Measurements from ENCODE around the gene LRMDA. TPM values are rescaled to one million over a fixed set of nuclear protein-coding genes. Genes with fewer than 3 reads are reported as not detected.

The LRMDA gene
- total RNA-seq, 4 donors from 2014 or later, result 1.5 to 15.7 (median 4.6) TPM

DNA sequence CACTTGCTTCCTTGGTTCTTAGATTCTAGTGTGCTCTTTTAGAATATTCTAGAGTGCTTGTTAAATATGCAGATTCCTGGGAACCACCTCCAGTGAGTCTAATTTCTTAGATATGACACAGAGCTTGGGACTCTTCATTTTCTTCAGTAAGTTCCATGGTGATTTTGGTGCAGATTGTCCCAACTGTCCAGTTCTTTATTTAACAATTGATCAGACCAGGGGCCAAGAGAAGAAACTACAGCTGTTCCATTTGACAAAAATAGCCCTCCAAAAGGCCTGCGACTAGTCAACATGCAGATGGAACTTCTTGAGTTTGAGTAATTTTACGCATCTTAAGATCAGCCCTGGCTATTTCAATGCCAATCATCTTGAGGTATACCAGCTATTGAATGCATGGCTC lies 760.7 kb downstream of the LRMDA start:
- H3K27ac ChIP-seq, result no peak overlapping the region
- intact Hi-C loops (cut with DNase I; ENCODE audit: low total_unique reads), result no loop called here
- H3K4me1 ChIP-seq, result no peaks in the 10 kb centered on the region
- H3K36me3 ChIP-seq, result no peaks in the 10 kb centered on the region
- H3K9me3 ChIP-seq, result no peaks in the 10 kb centered on the region
- TF ChIP-seq, protein P1, sequence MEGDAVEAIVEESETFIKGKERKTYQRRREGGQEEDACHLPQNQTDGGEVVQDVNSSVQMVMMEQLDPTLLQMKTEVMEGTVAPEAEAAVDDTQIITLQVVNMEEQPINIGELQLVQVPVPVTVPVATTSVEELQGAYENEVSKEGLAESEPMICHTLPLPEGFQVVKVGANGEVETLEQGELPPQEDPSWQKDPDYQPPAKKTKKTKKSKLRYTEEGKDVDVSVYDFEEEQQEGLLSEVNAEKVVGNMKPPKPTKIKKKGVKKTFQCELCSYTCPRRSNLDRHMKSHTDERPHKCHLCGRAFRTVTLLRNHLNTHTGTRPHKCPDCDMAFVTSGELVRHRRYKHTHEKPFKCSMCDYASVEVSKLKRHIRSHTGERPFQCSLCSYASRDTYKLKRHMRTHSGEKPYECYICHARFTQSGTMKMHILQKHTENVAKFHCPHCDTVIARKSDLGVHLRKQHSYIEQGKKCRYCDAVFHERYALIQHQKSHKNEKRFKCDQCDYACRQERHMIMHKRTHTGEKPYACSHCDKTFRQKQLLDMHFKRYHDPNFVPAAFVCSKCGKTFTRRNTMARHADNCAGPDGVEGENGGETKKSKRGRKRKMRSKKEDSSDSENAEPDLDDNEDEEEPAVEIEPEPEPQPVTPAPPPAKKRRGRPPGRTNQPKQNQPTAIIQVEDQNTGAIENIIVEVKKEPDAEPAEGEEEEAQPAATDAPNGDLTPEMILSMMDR (IDR thresholded peaks at IDR 0.05), result no peak
- no peak for TF ChIP-seq POLR2A (IDR thresholded peaks at IDR 0.05)
- no peak for DNase-seq
- no peaks in the 10 kb centered on the region for H3K27me3 ChIP-seq
- H3K4me3 ChIP-seq, result no peak overlapping the region

DNA sequence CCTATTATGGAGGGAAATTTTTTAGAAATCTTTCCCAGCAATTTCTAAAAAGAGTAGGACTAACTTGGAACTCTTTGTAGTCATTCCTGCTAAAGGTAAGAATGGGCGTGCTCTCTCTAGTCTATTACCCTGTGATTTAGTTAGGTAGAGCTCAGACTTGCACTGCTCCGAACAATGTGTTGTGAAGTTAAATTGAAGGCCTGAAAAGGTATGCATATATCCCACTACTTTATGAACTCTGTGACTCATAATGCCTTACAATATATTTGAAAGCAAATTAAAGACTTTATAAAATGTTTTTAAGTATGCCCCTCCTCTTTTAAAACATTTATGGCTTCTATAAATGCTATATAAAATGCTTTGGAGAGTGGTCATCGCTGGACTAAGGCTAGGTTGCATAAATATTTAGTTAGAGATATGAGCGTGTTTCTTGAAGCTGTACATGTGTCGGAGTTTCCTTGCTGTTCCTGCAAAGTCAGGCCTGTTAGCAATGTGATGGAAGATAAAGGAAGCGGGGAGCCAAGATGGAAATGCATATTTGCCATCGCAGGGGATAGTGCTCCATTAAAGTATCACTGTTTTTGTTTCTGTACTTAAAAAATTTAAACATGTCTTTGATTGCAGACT lies 761.4 kb downstream of the LRMDA start:
- no peak for TF ChIP-seq POLR2A (IDR thresholded peaks at IDR 0.05)
- TF ChIP-seq, protein P1 (IDR thresholded peaks at IDR 0.05), result no peak
- no peak for DNase-seq
- Histone ChIP-seq H3K27me3 (no peaks in the 10 kb centered on the region), H3K4me1 (no peaks in the 10 kb centered on the region), H3K9me3 (no peaks in the 10 kb centered on the region), H3K27ac (no peak overlapping the region), H3K4me3 (no peak overlapping the region), H3K36me3 (no peaks in the 10 kb centered on the region)
- intact Hi-C loops (cut with DNase I; ENCODE audit: low total_unique reads), result no loop called here

DNA sequence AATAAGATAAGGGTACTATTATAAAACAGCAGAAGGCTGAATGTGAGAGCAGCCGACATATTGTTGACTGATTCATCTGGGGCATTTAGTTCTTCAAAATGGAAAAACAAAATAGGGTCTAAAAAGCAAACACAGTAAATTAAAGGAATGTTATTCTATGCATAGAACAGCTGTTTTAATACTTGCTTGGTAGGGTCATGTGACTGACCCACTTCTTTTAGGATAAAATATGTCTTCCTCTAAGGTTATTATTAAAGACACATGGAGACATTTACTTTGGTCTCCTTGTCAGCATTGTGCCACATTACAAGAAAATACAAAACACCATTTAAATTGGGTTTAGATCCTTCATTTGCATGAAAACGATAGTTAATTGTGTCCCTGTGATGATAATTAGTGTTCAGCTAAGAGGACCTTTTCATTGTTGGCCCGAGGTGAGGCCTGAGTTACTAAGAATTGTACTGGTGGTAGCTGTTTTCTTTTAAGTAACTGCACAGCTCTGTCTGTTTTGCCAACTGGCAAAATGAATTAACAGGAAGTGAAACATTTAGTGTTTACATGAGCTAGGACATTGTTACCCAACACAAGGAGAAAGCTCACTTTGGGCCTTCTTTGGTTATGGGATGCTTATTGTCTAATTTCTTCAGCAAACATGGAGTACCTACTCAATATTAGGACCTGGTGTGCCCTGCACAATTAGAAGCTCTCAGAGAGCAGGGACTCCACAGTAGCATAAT lies 764.4 kb downstream of the LRMDA start:
- Histone ChIP-seq H3K4me3 (no peak overlapping the region), H3K9me3 (no peaks in the 10 kb centered on the region)
- intact Hi-C loops (cut with DNase I; ENCODE audit: low total_unique reads), result no loop called here

DNA sequence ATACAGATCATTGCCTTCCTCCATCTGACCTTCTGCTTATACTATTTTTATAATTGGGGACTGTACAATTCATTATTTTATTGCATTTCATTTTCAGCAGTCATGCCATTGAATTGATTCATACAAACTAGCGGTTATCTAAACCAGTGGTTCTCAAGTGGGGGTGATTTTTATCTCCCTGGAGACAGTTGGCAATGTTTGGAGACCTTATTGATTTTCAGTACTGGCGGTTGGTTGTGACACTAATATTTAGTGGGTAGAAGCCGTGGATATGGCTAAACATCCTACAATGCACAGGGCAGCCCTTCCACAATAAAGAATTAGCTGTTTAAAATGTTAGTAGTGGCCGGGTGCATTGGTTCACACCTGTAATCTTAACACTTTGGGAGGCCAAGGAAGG lies 765.9 kb downstream of the LRMDA start:
- Histone ChIP-seq H3K4me3 (no peak overlapping the region), H3K27ac (no peak overlapping the region), H3K4me1 (no peaks in the 10 kb centered on the region), H3K9me3 (no peaks in the 10 kb centered on the region), H3K36me3 (no peaks in the 10 kb centered on the region), H3K27me3 (no peaks in the 10 kb centered on the region)
- no peak for DNase-seq
- TF ChIP-seq, protein P1 (IDR thresholded peaks at IDR 0.05), result no peak
- no peak for TF ChIP-seq POLR2A (IDR thresholded peaks at IDR 0.05)
- intact Hi-C loops (cut with DNase I; ENCODE audit: low total_unique reads), result no loop called here

More for the DNA sequence above, 764.4 kb downstream of the LRMDA start:
- no peaks in the 10 kb centered on the region for H3K36me3 ChIP-seq
- DNase-seq, result no peak
- H3K27me3 ChIP-seq, result no peaks in the 10 kb centered on the region
- no peak overlapping the region for H3K27ac ChIP-seq
- no peak for TF ChIP-seq POLR2A (IDR thresholded peaks at IDR 0.05)
- TF ChIP-seq, protein P1 (IDR thresholded peaks at IDR 0.05), result no peak
- H3K4me1 ChIP-seq, result no peaks in the 10 kb centered on the region

DNA sequence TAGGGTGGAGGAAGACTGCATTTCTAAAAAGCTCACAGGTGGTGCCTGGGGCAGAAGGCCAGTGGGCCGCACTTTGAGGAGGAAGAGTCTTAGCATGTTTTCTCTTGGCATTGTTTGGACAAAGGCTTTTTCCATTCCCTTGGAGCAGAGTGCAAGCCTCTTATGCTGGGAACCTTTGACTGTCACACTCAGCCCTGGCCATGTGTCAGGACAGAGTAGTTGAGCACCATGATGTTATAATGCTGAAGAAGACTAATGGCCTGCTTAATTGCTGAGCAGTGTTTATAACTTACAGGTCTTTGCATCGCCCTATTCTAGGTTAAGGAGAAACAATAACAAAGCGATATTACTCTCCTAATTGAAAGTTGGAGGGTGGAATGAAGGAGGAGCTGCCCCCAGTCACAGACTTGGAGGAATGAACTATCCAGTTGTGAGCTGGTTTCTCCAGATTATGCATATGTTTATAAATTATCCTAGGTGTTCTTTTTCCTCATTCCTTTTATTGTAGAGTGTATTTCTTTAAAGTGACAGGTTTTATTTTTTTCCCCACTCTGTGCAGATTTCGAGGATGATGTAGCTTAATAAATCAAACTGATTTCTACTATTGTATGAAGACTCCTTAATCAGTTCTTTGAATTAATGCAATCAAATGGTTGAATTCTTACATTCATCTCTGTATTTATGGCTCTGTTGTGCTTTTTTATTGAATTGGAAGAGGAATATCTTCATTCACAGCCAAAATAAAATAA lies 767.0 kb downstream of the LRMDA start:
- H3K27ac ChIP-seq, result no peak overlapping the region
- no peaks in the 10 kb centered on the region for H3K9me3 ChIP-seq
- TF ChIP-seq, protein P1 (IDR thresholded peaks at IDR 0.05), result no peak
- no peak for TF ChIP-seq POLR2A (IDR thresholded peaks at IDR 0.05)
- H3K4me3 ChIP-seq, result no peak overlapping the region
- no peak for DNase-seq
- intact Hi-C loops (cut with DNase I; ENCODE audit: low total_unique reads), result no loop called here
- no peaks in the 10 kb centered on the region for H3K27me3 ChIP-seq
- no peaks in the 10 kb centered on the region for H3K36me3 ChIP-seq
- no peaks in the 10 kb centered on the region for H3K4me1 ChIP-seq
